HEK293T (cell line): ENCODE data around the gene ZNF385C.
"Not testable (repeated sequence)": the region's sequence is repeated elsewhere in the genome, so short reads cannot be mapped to it uniquely, and the experiment has no call there.

Experiments
- CTCF ChIA-PET: fragments of 350-600 bp; formaldehyde crosslinking; extraction: SDS; loops from one replicate; lab custom pipeline; 2021; ENCODE audit warnings: antibody characterized with exemption, inconsistent platforms; lab: Yijun Ruan, JAX
- POLR2A ChIA-PET: fragments of 350-600 bp; formaldehyde crosslinking; extraction: SDS; loops from one replicate; lab custom pipeline; 2020; ENCODE audit warnings: antibody characterized with exemption, inconsistent platforms; lab: Yijun Ruan, JAX
- DNase-seq: peaks from one replicate; pipeline ENCODE4 v3.0.0; 2012; ENCODE audit warnings: mixed read lengths; ENCODE audit errors: extremely low spot score
- ARNT ChIP-seq: fragments of 450-650 bp; IDR thresholded peaks from 2 replicates; pipeline ENCODE4 v1.6.1; 2017; ENCODE audit warnings: mild to moderate bottlenecking
- BHLHE40 ChIP-seq: fragments of 450-650 bp; IDR thresholded peaks from 2 replicates; pipeline ENCODE4 v1.6.1; 2016; ENCODE audit warnings: mild to moderate bottlenecking, moderate library complexity, borderline replicate concordance
- CTBP1 ChIP-seq: fragments of 450-650 bp; IDR thresholded peaks from 2 replicates; pipeline ENCODE4 v1.6.1; 2016; ENCODE audit warnings: borderline replicate concordance
- ELF4 ChIP-seq: fragments of 450-650 bp; IDR thresholded peaks from 2 replicates; pipeline ENCODE4 v1.6.1; 2017; ENCODE audit warnings: antibody characterized with exemption
- FOXA1 ChIP-seq: fragments of 450-650 bp; IDR thresholded peaks from 2 replicates; pipeline ENCODE4 v1.6.1; 2016; ENCODE audit warnings: mild to moderate bottlenecking
- FOXK2 ChIP-seq: fragments of 450-650 bp; IDR thresholded peaks from 2 replicates; pipeline ENCODE4 v1.6.1; 2016; ENCODE audit warnings: mild to moderate bottlenecking
- FOXM1 ChIP-seq: fragments of 450-650 bp; IDR thresholded peaks from 2 replicates; pipeline ENCODE4 v1.6.1; 2017; ENCODE audit warnings: mild to moderate bottlenecking, borderline replicate concordance
- HDGF ChIP-seq: fragments of 450-650 bp; IDR thresholded peaks from 2 replicates; pipeline ENCODE4 v1.6.1; 2017; ENCODE audit warnings: antibody characterized with exemption, borderline replicate concordance
- L3MBTL2 ChIP-seq: fragments of 450-650 bp; conservative IDR thresholded peaks from 2 replicates; pipeline ENCODE4 v1.6.1; 2016; ENCODE audit warnings: mild to moderate bottlenecking
- LEF1 ChIP-seq: fragments of 450-650 bp; IDR thresholded peaks from 2 replicates; pipeline ENCODE4 v1.6.1; 2017; ENCODE audit warnings: mild to moderate bottlenecking, borderline replicate concordance
- NFRKB ChIP-seq: fragments of 450-650 bp; IDR thresholded peaks from 2 replicates; pipeline ENCODE4 v1.6.1; 2016; ENCODE audit warnings: mild to moderate bottlenecking, moderate library complexity
- PKNOX1 ChIP-seq: fragments of 450-650 bp; IDR thresholded peaks from 2 replicates; pipeline ENCODE4 v1.6.1; 2016
- SP1 ChIP-seq: fragments of 450-650 bp; IDR thresholded peaks from 2 replicates; pipeline ENCODE4 v1.6.1; 2017
- SUZ12 ChIP-seq: fragments of 450-650 bp; IDR thresholded peaks from 2 replicates; pipeline ENCODE4 v1.6.1; 2016; ENCODE audit warnings: mild to moderate bottlenecking
- TARDBP ChIP-seq: fragments of 450-650 bp; IDR thresholded peaks from 2 replicates; pipeline ENCODE4 v1.6.1; 2016
- ZNF384 ChIP-seq: fragments of 450-650 bp; IDR thresholded peaks from 2 replicates; pipeline ENCODE4 v1.6.1; 2016

The ZNF385C gene

DNA sequence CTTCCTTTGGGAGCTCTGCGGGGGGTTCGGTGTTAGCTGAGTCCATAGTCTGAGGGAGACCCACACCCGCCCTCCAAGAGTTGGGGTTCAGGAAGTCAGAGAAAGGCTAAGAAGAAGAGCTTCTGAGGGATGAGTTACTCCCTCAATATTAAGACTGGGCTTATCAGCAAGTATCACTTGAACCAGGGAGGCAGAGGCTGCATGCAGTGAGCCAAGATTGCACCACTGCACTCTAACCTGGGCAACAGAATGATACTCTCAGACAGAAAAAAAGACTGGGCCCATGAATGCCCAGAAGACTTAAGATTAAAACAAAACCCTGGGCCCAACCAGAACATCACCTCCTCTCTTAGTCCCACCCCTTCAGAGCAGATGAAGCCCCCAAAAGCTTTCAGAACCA lies 72.3 kb downstream of the ZNF385C start:
- POLR2A ChIA-PET = interaction anchor here (0.7 to 4.5 kb wide), 11 partner anchors 9 to 95 kb away, joined by 3 to 37 read pairs (median 4); partner anchors contain the start of genes CNP, DNAJC7 and KAT2A
- DNase-seq = no peak
- TF ChIP-seq SP1 (no peak), PKNOX1 (no peak), SUZ12 (no peak), CTBP1 (no peak)
- CTCF ChIA-PET = interaction anchor here (0.5 to 1.9 kb wide), 7 partner anchors 10 to 161 kb away, joined by 3 to 7 read pairs (median 4); partner anchors contain the start of gene KLHL11

DNA sequence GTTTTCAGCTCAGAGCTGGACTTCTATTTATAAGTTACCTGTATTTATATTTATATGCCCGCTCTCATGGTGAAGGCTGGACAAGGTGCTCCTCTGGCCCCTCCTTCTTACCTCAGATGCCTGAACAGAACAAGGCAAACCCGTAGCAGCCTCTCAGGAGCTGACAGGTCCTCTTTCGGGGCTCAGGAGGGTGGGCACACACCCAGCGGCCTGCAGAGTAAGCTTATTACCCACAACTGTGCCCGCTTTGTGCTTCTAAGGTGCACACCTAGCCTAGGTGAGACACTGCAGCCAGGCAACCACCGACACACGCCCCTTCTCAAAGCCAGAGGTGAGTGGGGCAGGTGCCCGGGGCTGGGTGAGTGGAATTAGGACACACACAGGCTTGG lies 73.1 kb downstream of the ZNF385C start:
- POLR2A ChIA-PET = interaction anchor here (0.6 to 4.5 kb wide), 11 partner anchors 8 to 95 kb away, joined by 3 to 37 read pairs (median 4); partner anchors contain the start of genes CNP and DNAJC7

DNA sequence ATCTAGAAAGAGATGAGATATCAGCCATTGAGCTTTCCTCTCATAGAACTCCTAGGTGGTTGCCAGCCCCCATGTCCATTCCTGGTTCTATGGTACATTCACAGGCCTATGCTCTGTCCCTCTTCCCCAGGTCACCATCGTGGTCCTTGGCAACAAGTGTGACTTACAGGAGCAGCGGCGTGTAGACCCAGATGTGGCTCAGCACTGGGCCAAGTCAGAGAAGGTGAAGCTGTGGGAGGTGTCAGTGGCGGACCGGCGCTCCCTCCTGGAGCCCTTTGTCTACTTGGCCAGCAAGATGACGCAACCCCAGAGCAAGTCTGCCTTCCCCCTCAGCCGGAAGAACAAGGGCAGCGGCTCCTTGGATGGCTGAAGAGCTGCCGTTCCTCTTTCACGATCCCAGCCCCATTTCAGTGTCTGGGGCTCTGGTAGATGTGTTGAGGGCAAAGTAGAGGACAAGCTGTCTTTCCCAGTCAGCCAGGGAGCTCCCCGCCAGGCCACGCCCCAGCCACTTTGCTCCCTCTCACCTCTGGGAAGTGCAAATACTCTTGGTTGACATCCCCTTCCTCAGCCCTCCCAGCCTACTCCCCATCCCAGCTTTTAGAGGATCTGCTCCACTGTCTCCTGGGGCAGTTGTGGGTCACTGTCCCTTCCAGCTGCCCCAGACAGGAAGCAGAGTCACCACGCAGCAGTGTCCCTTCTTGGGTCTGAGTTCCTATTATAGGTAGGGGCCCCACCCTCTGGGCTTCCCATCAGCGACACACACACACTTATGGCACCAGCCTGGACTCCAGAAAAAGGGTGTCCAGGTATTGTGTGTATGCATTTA lies 74.5 kb downstream of the ZNF385C start:
- POLR2A ChIA-PET = interaction anchor here (2.1 to 2.6 kb wide), 2 partner anchors 57 to 96 kb away, joined by 8 to 11 read pairs; partner anchors contain the start of gene CNP
- CTCF ChIA-PET = no interaction called here
- TF ChIP-seq NFRKB (no peak), FOXM1 (no peak), SUZ12 (no peak), LEF1 (no peak), FOXA1 (no peak), PKNOX1 (no peak), FOXK2 (no peak), BHLHE40 (no peak), ELF4 (no peak), CTBP1 (no peak), SP1 (no peak), L3MBTL2 (no peak), ZNF384 (no peak), TARDBP (no peak), ARNT (no peak), HDGF (no peak)
- no peak for DNase-seq

More for the DNA sequence above, 73.1 kb downstream of the ZNF385C start:
- TF ChIP-seq FOXA1 = no peak
- TF ChIP-seq CTBP1 = no peak
- no peak for TF ChIP-seq SP1
- TF ChIP-seq ZNF384 = no peak
- no peak for TF ChIP-seq FOXM1
- TF ChIP-seq ELF4 = no peak
- TF ChIP-seq BHLHE40 = no peak
- TF ChIP-seq FOXK2 = no peak
- no peak for TF ChIP-seq PKNOX1
- TF ChIP-seq L3MBTL2 = no peak
- TF ChIP-seq NFRKB = no peak
- CTCF ChIA-PET = interaction anchor here (0.6 to 1.9 kb wide), 12 partner anchors 10 to 94 kb away, joined by 3 to 7 read pairs (median 4); no protein-coding TSS in a partner anchor
- no peak for DNase-seq

- POLR2A ChIA-PET = interaction anchor here (1.1 to 6.9 kb wide), 11 partner anchors 8 to 100 kb away, joined by 3 to 117 read pairs (median 7); partner anchors contain the start of genes CNP, KAT2A and ZNF385C
- CTCF ChIA-PET = interaction anchor here (0.5 to 2.0 kb wide), 4 partner anchors 57 to 169 kb away, joined by 3 to 10 read pairs (median 3); no protein-coding TSS in a partner anchor
- DNase-seq = not testable (repeated sequence)
Measured at GRCh38 chr17:42020845-42021244, 77.4 kb downstream of the ZNF385C start.

GRCh38 chr17:42019509-42020404 lies 78.5 kb downstream of the ZNF385C start, which contains the start of gene NKIRAS2:
NKIRAS2 (plus strand) TSS chr17:42020090; CDS start chr17:42021578, 1,488 bp downstream.
- ChIA-PET CTCF (interaction anchor here (0.6 to 2.0 kb wide), 10 partner anchors 12 to 256 kb away, joined by 3 to 10 read pairs (median 4); no protein-coding TSS in a partner anchor), POLR2A (interaction anchor here (0.6 to 6.9 kb wide), 27 partner anchors 9 to 548 kb away, joined by 3 to 117 read pairs (median 4); partner anchors contain the start of genes ACLY, CNP, GHDC and KAT2A)
- TF ChIP-seq SUZ12 (no peak), ARNT (0 out of 2 replicates have a peak, but pooled peaks have one; percentile 36)
- DNase-seq = peak; percentile 89
